Activated CD4-positive, CD25-positive, alpha-beta regulatory T cell treated with anti-CD3 and anti-CD28 coated beads, Interleukin-2, amount 50 U/mL, for 72 hours (primary cell): ENCODE results near the gene LCE5A.
"Not testable (repeated sequence)": the region's sequence is repeated elsewhere in the genome, so short reads cannot be mapped to it uniquely, and the experiment has no call there.

ENCODE experiments used
- DNase-seq: peaks from one replicate; pipeline ENCODE4 v3.0.0; 2021

Gene LCE5A

GRCh38 chr1:152517237-152517811 lies 6.7 kb downstream of the LCE5A start:
- no peak for DNase-seq

DNA sequence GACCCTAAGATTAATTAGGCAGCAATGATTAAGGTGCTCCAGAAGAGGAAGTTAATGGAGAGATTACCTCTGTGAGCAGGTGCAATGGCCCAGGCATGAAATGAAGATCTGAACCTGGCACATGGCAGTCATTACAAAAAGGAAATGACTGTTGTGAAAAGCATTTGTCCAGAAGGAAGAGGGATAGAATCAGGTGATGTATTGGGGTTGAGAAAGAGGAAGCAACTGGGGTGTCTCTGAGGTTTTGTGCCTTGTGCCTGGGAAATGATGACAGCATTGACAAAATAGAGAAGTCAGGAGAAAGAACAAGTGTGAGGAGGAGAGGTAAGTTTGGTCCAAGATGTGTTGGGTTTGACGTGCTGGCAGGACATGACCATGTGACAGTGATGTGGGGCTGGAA lies 9.2 kb downstream of the LCE5A start:
- DNase-seq = no peak

DNA sequence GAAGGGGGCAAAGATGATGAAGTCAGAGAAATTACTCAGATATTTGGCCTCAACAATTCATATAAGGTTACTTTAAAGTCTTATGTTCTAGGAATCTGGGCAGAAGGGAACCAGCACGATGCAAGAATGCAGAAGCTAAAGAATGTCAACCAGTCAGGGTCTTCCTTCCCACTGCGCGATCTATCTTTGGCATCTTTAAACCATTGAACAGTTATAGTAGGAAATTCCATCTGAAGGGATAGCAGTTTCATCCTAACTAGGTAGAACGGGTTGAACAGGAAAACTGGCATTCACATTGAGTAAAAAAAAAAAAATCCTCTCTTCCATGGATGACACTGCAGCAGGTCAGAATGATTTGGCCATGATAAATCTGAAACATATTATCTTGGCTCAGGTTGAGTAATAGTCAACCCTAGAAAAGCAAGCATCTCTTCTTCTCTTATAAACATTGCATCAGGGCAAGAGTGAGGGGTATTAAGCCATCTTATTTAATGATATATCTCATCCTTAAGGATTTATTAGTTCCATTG lies 10.0 kb downstream of the LCE5A start:
- no peak for DNase-seq

DNA sequence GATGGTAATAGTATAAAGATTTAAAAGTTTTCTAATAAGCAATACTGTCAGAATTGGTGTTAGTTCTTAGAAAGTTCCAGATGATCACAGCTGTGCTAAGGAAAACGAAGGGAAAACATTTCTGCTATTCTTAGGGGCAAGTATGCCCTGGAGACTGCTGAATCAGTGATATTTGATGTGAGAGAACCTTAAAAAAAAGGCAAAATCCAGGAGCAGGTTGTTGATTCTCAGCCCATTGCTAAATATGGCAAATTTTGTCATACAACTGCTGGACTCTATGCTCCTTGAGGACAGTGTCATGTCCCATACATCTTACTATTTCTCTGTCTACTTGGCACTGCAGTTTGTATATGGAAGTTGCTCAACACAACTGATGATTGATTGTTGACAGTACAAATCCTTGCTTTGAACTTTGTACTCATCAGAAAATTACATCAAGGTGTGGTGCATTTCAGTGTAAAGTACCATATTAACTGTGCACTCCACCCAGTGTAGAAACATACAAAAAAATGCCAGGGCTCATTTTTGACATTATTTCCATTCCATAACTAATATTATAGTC lies 14.6 kb downstream of the LCE5A start:
- DNase-seq = no peak

- no peak for DNase-seq
These were observed 22.8 kb downstream of the LCE5A start for GRCh38 chr1:152533327-152533938.

DNA sequence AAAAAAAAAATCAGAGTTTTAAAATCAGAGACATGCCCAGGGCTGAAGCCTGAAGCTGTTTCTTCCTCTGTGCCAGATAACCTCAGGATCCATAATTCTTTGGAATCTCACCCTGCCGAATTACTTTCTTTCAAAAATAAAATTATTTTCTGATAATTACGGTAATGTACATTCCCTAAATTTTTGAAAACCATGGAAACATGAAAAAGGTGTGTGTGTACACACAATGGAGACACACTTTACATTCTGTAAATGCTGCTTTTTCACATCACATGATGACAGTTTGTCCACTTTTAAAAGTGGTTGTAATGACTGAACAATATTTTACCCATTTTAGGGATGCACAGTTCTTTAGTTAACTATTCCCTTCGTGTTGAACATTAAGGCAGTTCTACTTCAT lies 25.2 kb downstream of the LCE5A start:
- no peak for DNase-seq

DNA sequence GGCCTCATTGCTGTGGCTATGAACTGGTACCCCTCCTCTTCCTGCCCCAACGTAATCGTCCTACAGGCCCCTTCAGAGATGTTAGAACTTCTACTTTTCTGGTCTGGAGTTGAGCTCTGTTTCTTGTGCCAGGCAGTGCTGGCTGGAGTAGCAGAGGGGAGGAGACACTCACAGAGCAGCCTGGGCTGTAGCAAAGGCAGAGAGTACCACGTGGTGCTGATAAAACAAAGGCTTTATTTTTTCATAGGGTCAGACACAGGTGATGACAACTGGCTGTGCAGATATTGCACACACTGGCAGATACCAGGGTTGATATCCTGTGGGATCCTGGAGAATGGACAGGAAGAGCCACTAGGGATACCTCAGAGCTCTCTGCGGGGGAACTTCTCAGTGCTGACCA lies 26.9 kb downstream of the LCE5A start:
- no peak for DNase-seq

DNA sequence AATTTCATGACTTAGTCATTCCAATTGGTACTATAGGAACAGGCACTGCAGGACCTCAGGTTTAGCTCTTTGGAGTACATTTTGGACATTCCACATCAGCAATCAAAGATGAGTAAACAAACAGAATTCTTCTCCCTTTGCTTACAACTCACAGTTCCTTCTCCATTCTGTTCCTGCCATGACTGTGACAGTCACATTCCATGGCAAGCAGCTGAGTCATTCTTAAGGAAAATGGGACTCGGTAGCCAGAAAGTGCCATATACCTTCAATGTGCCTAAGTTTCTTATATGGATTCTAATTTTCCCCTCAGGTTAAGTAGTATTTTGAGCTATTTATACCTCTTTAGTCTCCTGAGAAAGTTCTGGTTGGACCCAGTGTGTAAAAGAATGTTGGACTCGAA lies 29.3 kb downstream of the LCE5A start:
- no peak for DNase-seq

GRCh38 chr1:152543820-152544219 lies 33.2 kb downstream of the LCE5A start:
- no peak for DNase-seq

DNA sequence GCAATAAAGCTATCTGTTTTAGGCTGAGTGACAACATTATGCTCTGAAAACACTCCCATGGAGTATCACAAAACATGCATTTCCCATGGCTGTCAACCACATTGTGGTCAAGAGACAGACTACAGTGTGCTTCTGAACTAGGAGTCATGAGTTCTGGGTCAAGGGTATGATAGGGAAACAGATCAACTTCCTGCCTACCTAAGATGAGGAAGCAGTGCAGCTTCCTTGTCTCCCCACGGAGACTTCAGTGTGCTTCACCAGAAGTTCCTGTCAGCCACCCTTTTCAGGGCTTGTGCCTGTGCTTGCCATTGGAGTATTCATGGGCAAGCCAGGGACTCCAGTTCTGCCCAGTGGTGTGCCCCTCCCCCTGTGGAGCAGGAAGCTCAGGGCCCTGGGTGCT lies 36.1 kb downstream of the LCE5A start:
- DNase-seq = no peak

- not testable (repeated sequence) for DNase-seq
These were observed 37.8 kb downstream of the LCE5A start for GRCh38 chr1:152548358-152548757.
